GM23248 (cell line): Measurements from ENCODE around the gene DDOST.

Experiments used
- EZH2 ChIP-seq: fragments of 200-600 bp; sonication (generic); IDR thresholded peaks from 2 replicates; pipeline ENCODE4 v1.6.1; 2018; ENCODE audit warnings: antibody characterized with exemption, mild to moderate bottlenecking; ENCODE audit not compliant: insufficient read depth, poor library complexity, severe bottlenecking
- EZH2phosphoT487 ChIP-seq: fragments of 200-600 bp; sonication (generic); IDR thresholded peaks from 2 replicates; pipeline ENCODE4 v1.6.1; 2018; ENCODE audit warnings: antibody characterized with exemption, moderate library complexity, mild to moderate bottlenecking, low read depth; ENCODE audit not compliant: insufficient read depth

DNA sequence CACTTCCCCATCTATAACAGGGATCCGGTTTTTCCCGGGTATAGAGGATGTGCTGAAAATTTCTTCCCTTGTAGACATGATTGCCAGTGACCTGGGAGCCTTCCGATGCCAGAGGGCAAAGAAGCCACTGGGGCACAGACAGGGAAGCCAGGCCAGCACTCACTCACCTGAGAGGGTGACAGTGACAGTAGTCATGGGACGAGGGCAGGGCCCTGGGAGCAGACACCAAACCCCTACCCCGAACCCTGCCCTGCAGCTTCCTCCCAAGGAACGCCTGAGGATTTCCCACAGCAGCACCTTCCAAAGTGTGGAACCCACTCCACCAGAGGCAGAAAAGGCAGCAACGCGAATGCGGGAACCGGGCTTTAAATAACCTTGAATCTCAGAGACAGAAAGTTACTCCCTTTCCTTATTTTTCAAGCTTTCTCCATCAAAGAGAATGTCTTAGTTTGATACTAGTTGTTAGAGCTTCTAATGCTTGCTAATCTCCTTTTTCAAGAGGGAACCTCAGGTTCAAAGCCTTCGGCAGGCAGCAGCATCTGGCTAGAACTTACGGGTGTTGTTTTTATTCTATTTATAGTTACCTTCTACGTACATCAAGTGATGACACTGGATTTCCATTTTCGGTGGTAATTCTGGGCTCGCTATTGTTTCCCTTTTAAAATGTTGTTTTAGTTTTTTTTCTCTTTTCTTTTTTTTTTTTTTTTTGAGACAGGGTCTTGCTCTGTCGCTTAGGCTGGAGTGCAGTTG is 2.8 kb downstream of the DDOST start:
- TF ChIP-seq EZH2phosphoT487: no peak
- TF ChIP-seq EZH2: no peak
